ENCODE measurements around the gene ZNF586.

The ZNF586 gene

DNA sequence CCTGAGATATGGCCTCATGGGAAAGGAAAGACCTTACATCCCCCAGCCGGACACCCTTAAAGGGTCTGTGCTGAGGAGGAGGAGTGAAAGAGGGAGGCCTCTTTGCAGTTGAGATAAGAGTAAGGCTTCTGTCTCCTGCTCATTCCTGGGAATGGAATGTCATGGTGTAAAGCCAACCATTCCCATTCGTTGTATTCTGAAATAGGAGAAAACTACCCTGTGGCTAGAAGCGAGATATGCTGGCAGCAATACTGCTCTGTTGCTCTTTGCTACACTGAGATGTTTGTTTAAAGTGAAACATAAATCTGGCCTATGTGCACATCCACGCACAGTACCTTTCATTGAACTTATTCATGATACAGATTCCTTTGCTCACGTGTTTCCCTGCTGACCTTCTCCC lies 59.8 kb downstream of the ZNF586 start:
- no peak for DNase-seq

DNA sequence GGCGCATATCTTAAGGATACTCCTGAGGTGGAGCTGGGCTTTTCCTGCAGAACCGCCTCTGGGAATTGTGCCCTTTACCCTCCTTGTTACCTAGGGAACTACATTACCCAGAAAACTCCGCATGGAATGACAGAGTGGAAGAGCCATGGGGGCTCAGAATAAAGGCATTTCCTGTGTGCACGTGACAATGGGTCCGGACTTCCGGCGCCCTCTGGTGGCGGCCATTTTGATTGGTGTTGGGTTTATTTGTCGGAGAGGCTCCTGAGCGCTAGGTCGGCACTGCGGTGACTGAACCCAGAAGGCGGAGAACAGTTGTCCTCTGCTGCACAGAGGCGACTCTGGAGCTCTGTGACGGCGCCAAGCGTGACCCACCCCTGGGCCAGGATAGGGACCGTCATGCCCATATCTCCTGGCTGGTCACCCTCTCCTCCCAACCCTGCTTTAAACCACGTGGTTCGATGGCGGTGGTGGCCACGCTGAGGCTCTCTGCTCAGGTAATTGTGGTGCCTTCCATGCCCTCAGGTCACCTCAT lies 60.7 kb downstream of the ZNF586 start, which contains the start of gene ZNF587B:
Gene ZNF587B, plus strand, starts transcription at position 229 of the 532 bp plus-strand sequence. Its CDS starts 230 bp downstream, at position 459.
- no peak for DNase-seq

Measured in KG1 (cell line).